ENCODE results near the gene TFEB.

The TFEB gene

GRCh38 chr6:41688256-41688965 lies 47.0 kb downstream of the TFEB start:
- Histone ChIP-seq H3K4me3 (ENCODE audit: low read length) (no peak overlapping the region), H4K20me1 (ENCODE audit: control insufficient read depth, insufficient read depth, low read depth, low read length) (no peaks in the 10 kb centered on the region), H3K36me3 (ENCODE audit: control insufficient read depth, low read length) (peaks cover 56% of the 10 kb centered on the region), H3K27ac (ENCODE audit: low read depth, low read length) (no peak overlapping the region), H3K9me3 (ENCODE audit: control insufficient read depth, insufficient read depth, low read length) (no peaks in the 10 kb centered on the region), H3K9me2 (replicated peaks; ENCODE audit: control insufficient read depth, low read length) (no peaks in the 10 kb centered on the region), H3K4me1 (ENCODE audit: control insufficient read depth, low read length) (peaks cover 8% of the 10 kb centered on the region), H3K4me2 (ENCODE audit: low read length) (no peak overlapping the region), H3K27me3 (ENCODE audit: control insufficient read depth, low read length) (no peaks in the 10 kb centered on the region), H3K79me2 (ENCODE audit: control insufficient read depth, low read length) (0 out of 2 replicates have a peak, but pooled peaks cover 1% of the 10 kb centered on the region), H3F3A (ENCODE audit: control insufficient read depth, insufficient read depth) (peaks cover 8% of the 10 kb centered on the region; the same call in 1 of the 2 replicates)
- no peak for TF ChIP-seq EZH2phosphoT487 (IDR thresholded peaks at IDR 0.05; ENCODE audit: borderline replicate concordance, low read length)
- no peak for TF ChIP-seq CTCF (IDR thresholded peaks at IDR 0.05; ENCODE audit: low read depth, low read length, poor library complexity, severe bottlenecking)

GRCh38 chr6:41687501-41688175 lies 47.8 kb downstream of the TFEB start:
- Histone ChIP-seq H4K20me1 (ENCODE audit: control insufficient read depth, insufficient read depth, low read depth, low read length) (no peaks in the 10 kb centered on the region), H3K36me3 (ENCODE audit: control insufficient read depth, low read length) (peaks cover 56% of the 10 kb centered on the region), H3K79me2 (ENCODE audit: control insufficient read depth, low read length) (no peaks in the 10 kb centered on the region), H3K9me2 (replicated peaks; ENCODE audit: control insufficient read depth, low read length) (no peaks in the 10 kb centered on the region), H3K4me2 (ENCODE audit: low read length) (no peak overlapping the region), H3K27ac (ENCODE audit: low read depth, low read length) (no peak overlapping the region), H3K4me3 (ENCODE audit: low read length) (no peak overlapping the region), H3K9me3 (ENCODE audit: control insufficient read depth, insufficient read depth, low read length) (no peaks in the 10 kb centered on the region), H3K4me1 (ENCODE audit: control insufficient read depth, low read length) (peaks cover 16% of the 10 kb centered on the region), H3F3A (ENCODE audit: control insufficient read depth, insufficient read depth) (peaks cover 8% of the 10 kb centered on the region; the same call in 1 of the 2 replicates), H3K27me3 (ENCODE audit: control insufficient read depth, low read length) (no peaks in the 10 kb centered on the region)
- TF ChIP-seq CTCF (IDR thresholded peaks at IDR 0.05; ENCODE audit: low read depth, low read length, poor library complexity, severe bottlenecking), result no peak

GRCh38 chr6:41685641-41686380 lies 49.6 kb downstream of the TFEB start:
- Histone ChIP-seq H3K79me2 (ENCODE audit: control insufficient read depth, low read length) (no peaks in the 10 kb centered on the region), H3K36me3 (ENCODE audit: control insufficient read depth, low read length) (peaks cover 48% of the 10 kb centered on the region), H4K20me1 (ENCODE audit: control insufficient read depth, insufficient read depth, low read depth, low read length) (no peaks in the 10 kb centered on the region), H3K4me2 (ENCODE audit: low read length) (no peak overlapping the region), H3F3A (ENCODE audit: control insufficient read depth, insufficient read depth) (peaks cover 8% of the 10 kb centered on the region; the same call in 1 of the 2 replicates), H3K4me3 (ENCODE audit: low read length) (no peak overlapping the region), H3K9me2 (replicated peaks; ENCODE audit: control insufficient read depth, low read length) (no peaks in the 10 kb centered on the region), H3K9me3 (ENCODE audit: control insufficient read depth, insufficient read depth, low read length) (no peaks in the 10 kb centered on the region), H3K27me3 (ENCODE audit: control insufficient read depth, low read length) (no peaks in the 10 kb centered on the region), H3K27ac (ENCODE audit: low read depth, low read length) (no peak overlapping the region), H3K4me1 (ENCODE audit: control insufficient read depth, low read length) (peaks cover 23% of the 10 kb centered on the region)
- no peak for TF ChIP-seq CTCF (IDR thresholded peaks at IDR 0.05; ENCODE audit: low read depth, low read length, poor library complexity, severe bottlenecking)
- TF ChIP-seq EZH2phosphoT487 (IDR thresholded peaks at IDR 0.05; ENCODE audit: borderline replicate concordance, low read length), result no peak

Measured in DOHH2 (cell line).